ENCODE results near the gene ADGRF3. TPM values are rescaled to one million over a fixed set of nuclear protein-coding genes. Genes with fewer than 3 reads are reported as not detected.

The ADGRF3 gene
- total RNA-seq, 1 experiment from 2014 or later, result 0.09 TPM

DNA sequence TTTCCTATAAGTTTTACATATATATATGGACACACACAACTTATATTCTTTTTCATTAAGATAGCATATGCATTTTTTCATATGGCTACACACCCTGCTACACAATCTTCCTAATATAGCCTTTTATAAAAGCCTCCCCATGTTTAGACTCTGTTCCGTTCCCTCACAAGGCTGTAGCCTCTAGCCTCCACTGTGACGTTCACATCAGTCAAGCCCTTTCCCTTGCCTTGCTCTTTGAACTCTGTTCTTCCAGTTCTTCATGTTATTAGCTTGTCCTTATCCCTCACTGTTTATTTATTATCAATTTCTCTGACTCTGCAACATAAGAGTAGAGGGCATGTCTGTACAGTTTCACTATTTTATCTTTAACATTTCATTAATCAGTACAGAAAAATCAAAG lies 63.0 kb downstream of the ADGRF3 start:
- no peak overlapping the region for H3K4me3 Mint-ChIP-seq
- Histone ChIP-seq H3T11ph (ENCODE audit: low read length) (no peak overlapping the region), H3K4me2 (ENCODE audit: insufficient read depth, insufficient read length, low read length) (no peak overlapping the region), H2AFZ (ENCODE audit: low read length) (no peak overlapping the region), H3K27ac (ENCODE audit: insufficient read length, low read depth, low read length) (no peak overlapping the region), H2BK15ac (ENCODE audit: low read depth, low read length) (no peak overlapping the region), H3K23ac (ENCODE audit: insufficient read length, low read depth, low read length) (no peak overlapping the region), H2BK20ac (ENCODE audit: low read depth, low read length, poor library complexity, severe bottlenecking) (no peak overlapping the region), H2BK5ac (ENCODE audit: insufficient read length, low read length) (no peak overlapping the region), H2AK5ac (ENCODE audit: insufficient read length, low read length) (no peak overlapping the region), H3K9ac (ENCODE audit: extremely low read depth, insufficient read length, low read length) (no peak overlapping the region), H4K20me1 (ENCODE audit: control insufficient read depth, insufficient read depth, insufficient read length) (no peaks in the 10 kb centered on the region), H4K5ac (ENCODE audit: insufficient read length, low read depth, low read length) (no peak overlapping the region), H3K18ac (ENCODE audit: insufficient read length, low read depth, low read length) (no peak overlapping the region), H3K4me1 (ENCODE audit: insufficient read depth, low read length) (no peaks in the 10 kb centered on the region), H4K8ac (replicated peaks; ENCODE audit: insufficient read length, low read depth, low read length) (no peak overlapping the region), H2BK120ac (ENCODE audit: low read depth, low read length, poor library complexity, severe bottlenecking) (no peak overlapping the region), H3K9me3 (ENCODE audit: control insufficient read depth, low read depth, low read length) (no peaks in the 10 kb centered on the region), H2BK12ac (ENCODE audit: insufficient read length, low read depth, low read length) (no peak overlapping the region), H3K23me2 (ENCODE audit: insufficient read length, low read depth, low read length, poor library complexity, severe bottlenecking) (no peaks in the 10 kb centered on the region), H3K4ac (ENCODE audit: low read depth, low read length) (no peak overlapping the region), H3K79me1 (ENCODE audit: insufficient read depth, low read depth, low read length, poor library complexity, severe bottlenecking) (no peaks in the 10 kb centered on the region), H4K91ac (ENCODE audit: insufficient read length, low read depth, low read length) (no peak overlapping the region), H3K14ac (ENCODE audit: insufficient read depth, low read length) (no peak overlapping the region), H3K79me2 (ENCODE audit: insufficient read depth, low read length) (no peaks in the 10 kb centered on the region), H3K27me3 (ENCODE audit: insufficient read depth, low read length) (no peaks in the 10 kb centered on the region), H3K56ac (ENCODE audit: insufficient read length, low read depth, low read length) (no peak overlapping the region)
- H3K9me3 Mint-ChIP-seq, result no peaks in the 10 kb centered on the region
- no peak for DNase-seq
- TF ChIP-seq, protein P1, sequence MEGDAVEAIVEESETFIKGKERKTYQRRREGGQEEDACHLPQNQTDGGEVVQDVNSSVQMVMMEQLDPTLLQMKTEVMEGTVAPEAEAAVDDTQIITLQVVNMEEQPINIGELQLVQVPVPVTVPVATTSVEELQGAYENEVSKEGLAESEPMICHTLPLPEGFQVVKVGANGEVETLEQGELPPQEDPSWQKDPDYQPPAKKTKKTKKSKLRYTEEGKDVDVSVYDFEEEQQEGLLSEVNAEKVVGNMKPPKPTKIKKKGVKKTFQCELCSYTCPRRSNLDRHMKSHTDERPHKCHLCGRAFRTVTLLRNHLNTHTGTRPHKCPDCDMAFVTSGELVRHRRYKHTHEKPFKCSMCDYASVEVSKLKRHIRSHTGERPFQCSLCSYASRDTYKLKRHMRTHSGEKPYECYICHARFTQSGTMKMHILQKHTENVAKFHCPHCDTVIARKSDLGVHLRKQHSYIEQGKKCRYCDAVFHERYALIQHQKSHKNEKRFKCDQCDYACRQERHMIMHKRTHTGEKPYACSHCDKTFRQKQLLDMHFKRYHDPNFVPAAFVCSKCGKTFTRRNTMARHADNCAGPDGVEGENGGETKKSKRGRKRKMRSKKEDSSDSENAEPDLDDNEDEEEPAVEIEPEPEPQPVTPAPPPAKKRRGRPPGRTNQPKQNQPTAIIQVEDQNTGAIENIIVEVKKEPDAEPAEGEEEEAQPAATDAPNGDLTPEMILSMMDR (conservative IDR thresholded peaks at IDR 0.05), result no peak
- H3K27me3 Mint-ChIP-seq (ENCODE audit: low read depth), result no peaks in the 10 kb centered on the region
- H3K36me3 Mint-ChIP-seq (ENCODE audit: insufficient read depth in 1 of 3, low read depth in 3 of 3), result peaks cover 10 to 64% (median 44%) of the 10 kb centered on the region in 3 experiments
- no peak overlapping the region for H3K27ac Mint-ChIP-seq
- WGBS (ENCODE audit: extremely low coverage, insufficient read length, low lambda C conversion rate), result no CpG with 5 or more reads among the region's 2 CpGs
- no peaks in the 10 kb centered on the region for H3K4me1 Mint-ChIP-seq

Data from H9 (cell line).